NCI-H510A (cell line): ENCODE results near the gene RBM14.
"Not testable (repeated sequence)": the region's sequence is repeated elsewhere in the genome, so short reads cannot be mapped to it uniquely, and the experiment has no call there.

Experiments used
- DNase-seq: peaks from one replicate; lab custom pipeline; 2025; lab: John Stamatoyannopoulos, UW

Gene RBM14

GRCh38 chr11:66595245-66595904 lies 21.1 kb upstream of the RBM14 start:
- no peak for DNase-seq

GRCh38 chr11:66598993-66599392 lies 17.4 kb upstream of the RBM14 start:
- no peak for DNase-seq

- DNase-seq: no peak
Measured at GRCh38 chr11:66600219-66600618, 16.2 kb upstream of the RBM14 start.

- no peak for DNase-seq
Measured at GRCh38 chr11:66600631-66601233, 15.7 kb upstream of the RBM14 start.

- DNase-seq: no peak
Measured at GRCh38 chr11:66603072-66603471, 13.4 kb upstream of the RBM14 start.

GRCh38 chr11:66604155-66604554 lies 12.3 kb upstream of the RBM14 start:
- no peak for DNase-seq

GRCh38 chr11:66606608-66607007 lies 9.8 kb upstream of the RBM14 start:
- not testable (repeated sequence) for DNase-seq

GRCh38 chr11:66607126-66607834 lies 9.2 kb upstream of the RBM14 start:
- DNase-seq: no peak

- DNase-seq: no peak
Measured at GRCh38 chr11:66609721-66610617, 6.5 kb upstream of the RBM14 start.

- DNase-seq: no peak
Measured at GRCh38 chr11:66612458-66612857, 4.0 kb upstream of the RBM14 start.

GRCh38 chr11:66614073-66614472 lies 2.4 kb upstream of the RBM14 start:
- no peak for DNase-seq

- no peak for DNase-seq
Measured at GRCh38 chr11:66617155-66617834, 865 bp downstream of the RBM14 start.

- no peak for DNase-seq
Measured at GRCh38 chr11:66619080-66619554, 2.7 kb downstream of the RBM14 start.

- DNase-seq: no peak
Measured at GRCh38 chr11:66624450-66624849, 8.0 kb downstream of the RBM14 start.

- DNase-seq: no peak
Measured at GRCh38 chr11:66625041-66625751, 8.8 kb downstream of the RBM14 start.

- no peak for DNase-seq
Measured at GRCh38 chr11:66625752-66626149, 9.3 kb downstream of the RBM14 start.

GRCh38 chr11:66626382-66626781 lies 10.0 kb downstream of the RBM14 start:
- DNase-seq: no peak

- DNase-seq: no peak
Measured at GRCh38 chr11:66626926-66627325, 10.5 kb downstream of the RBM14 start.

GRCh38 chr11:66628061-66628603 lies 11.7 kb downstream of the RBM14 start:
- DNase-seq: no peak

GRCh38 chr11:66629356-66629755 lies 12.9 kb downstream of the RBM14 start:
- DNase-seq: no peak

- no peak for DNase-seq
Measured at GRCh38 chr11:66631883-66632282, 15.5 kb downstream of the RBM14 start.
